NOMO-1 (cell line): ENCODE results near the gene UGT2A2.
"Not testable (repeated sequence)": the region's sequence is repeated elsewhere in the genome, so short reads cannot be mapped to it uniquely, and the experiment has no call there.

Experiments used
- DNase-seq, 2 experiments: peaks; one replicate each; lab custom pipeline; 2025; ENCODE audit not compliant: unreplicated experiment in 2 of 2; lab: John Stamatoyannopoulos, UW

Gene UGT2A2

GRCh38 chr4:69639542-69639941 lies at the start of gene UGT2A2:
TSS of gene UGT2A2 (minus strand) at chr4:69639642. CDS start at chr4:69639640, 2 bp downstream.
- DNase-seq: no peak

DNA sequence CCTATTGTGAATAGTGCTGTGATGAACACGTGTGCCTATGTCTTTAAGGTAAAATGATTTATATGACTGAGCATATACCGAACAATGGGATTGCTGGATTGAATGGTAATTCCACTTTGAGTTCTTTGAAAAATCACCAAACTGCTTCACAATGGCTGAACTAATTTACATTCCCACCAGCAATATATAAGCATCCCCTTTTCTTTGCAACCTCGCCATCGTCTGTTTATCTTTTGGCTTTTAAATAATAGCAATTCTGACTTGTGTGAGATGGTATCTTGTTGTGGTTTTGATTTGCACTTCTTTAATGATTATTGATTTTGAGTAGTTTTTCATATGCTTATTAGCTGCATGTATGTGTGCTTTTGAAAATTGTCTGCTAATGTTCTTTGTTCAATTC lies 45.4 kb upstream of the UGT2A2 start:
- no peak for DNase-seq

DNA sequence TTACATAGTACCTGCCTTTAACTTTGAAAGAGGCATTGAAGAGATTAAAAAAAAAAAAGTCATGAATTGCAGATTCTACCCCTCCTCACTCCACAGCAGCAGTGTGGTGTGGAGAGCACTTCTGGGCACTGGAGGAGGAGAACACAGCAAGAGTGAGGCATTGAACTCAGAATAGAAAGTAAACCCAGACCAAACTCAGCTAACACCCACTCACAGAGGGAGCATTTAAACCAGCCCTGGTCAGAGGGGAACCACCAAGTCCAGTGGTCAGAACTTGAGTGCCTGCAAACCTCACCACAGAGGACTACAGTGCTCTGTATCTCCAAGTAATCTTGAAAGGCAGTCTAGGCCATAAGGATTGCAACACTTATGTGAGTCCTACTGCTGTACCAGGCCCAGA lies 29.2 kb upstream of the UGT2A2 start:
- DNase-seq: no peak

- not testable (repeated sequence) for DNase-seq
Observed at GRCh38 chr4:69664009-69664408, 24.6 kb upstream of the UGT2A2 start.

DNA sequence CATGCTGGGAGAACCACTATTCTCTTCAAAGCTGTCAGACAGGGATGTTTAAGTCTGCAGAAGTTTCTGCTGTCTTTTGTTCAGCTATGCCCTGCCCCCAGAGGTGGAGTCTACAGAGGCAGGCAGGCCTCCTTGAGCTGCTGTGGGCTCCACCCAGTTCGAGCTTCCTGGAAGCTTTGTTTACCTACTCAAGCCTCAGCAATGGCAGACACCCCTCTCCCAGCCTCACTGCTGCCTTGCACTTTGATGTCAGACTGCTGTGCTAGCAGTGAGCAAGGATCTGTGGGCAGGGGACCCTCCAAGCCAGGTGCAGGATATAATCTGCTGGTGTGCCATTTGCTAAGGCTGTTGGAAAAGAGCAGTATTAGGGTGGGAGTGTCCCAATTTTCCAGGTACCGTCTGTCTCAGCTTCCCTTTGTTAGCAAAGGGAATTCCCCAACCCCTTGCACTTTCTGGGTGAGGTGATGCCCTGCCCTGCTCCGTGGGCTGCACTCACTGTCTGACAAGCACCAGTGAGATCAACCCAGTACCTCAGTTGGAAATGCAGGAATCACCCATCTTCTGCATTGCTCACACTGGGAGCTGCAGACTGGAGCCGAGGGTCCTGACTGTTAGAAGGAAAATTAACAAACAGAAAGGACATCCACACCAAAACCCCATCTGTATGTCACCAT lies 21.8 kb upstream of the UGT2A2 start:
- DNase-seq: not testable (repeated sequence)

- no peak for DNase-seq
Observed at GRCh38 chr4:69658133-69658532, 18.7 kb upstream of the UGT2A2 start.

- DNase-seq: no peak
Observed at GRCh38 chr4:69656653-69657158, 17.3 kb upstream of the UGT2A2 start.

- no peak for DNase-seq
Observed at GRCh38 chr4:69653147-69653546, 13.7 kb upstream of the UGT2A2 start, which contains the start of gene UGT2A1. TSS of gene UGT2A1 (minus strand) at chr4:69653247. CDS start at chr4:69647644, 5,603 bp downstream.

DNA sequence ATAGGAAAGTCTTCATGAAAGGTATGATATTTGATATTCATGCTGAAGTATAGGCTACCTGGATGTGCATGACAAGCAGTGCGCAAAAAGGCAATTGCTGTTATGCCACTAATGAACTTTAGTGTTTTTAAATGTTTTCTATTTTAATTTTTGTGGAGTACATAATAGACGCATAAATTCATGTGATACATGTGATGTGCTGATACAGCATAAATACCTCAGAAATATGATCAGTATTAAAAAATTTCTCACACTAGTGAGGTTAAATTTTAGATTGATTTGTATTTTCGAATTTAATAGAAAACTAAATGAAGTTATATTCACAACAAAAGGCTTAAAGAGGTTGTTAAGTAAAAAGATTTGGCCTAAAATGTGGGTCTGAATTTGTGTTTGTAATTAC lies 11.4 kb upstream of the UGT2A2 start:
- DNase-seq: no peak

DNA sequence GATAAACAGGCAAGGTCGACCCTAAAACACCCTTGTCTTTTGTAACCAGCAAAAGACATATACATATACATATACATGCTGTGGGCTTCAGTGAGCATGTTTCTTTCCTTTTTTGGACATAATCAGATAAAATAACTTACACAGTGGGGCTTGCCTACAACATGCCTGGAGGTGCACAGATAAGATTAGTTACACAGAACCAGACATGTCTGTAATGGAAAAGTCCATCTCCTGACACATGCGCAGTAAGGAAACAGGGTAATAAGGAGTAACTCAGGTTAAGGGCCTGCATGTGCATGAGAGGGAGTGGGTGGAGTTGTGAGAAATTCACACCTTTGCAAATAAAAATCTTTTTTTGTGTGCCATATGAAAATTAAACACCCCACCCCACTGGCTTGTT lies 10.2 kb upstream of the UGT2A2 start:
- DNase-seq: no peak

- no peak for DNase-seq
Observed at GRCh38 chr4:69649207-69649606, 9.8 kb upstream of the UGT2A2 start.

- DNase-seq: no peak
Observed at GRCh38 chr4:69642961-69643360, 3.5 kb upstream of the UGT2A2 start.

DNA sequence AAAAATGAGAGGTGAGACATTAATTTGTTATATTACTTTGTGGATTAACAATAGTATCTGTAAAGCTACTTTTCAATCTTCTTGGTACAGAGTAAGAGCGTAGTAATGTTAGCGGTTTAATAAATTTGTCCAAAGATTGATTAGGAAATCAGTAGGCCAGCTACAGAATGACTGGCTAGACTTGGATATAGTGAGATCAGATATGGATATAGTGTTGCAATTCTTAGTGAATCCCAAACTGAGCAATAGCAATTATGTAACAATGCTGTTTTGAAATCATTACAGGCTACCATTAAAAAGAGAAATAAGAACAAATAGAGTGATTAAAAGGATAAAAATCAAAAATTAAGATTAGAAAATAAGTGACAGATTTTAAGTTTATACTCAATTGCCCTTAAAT lies 847 bp upstream of the UGT2A2 start:
- DNase-seq: no peak

- DNase-seq: peak in 1 of 2 experiments; percentile 2
Observed at GRCh38 chr4:69617083-69617694, 22.3 kb downstream of the UGT2A2 start.

GRCh38 chr4:69610484-69610883 lies 29.0 kb downstream of the UGT2A2 start:
- no peak for DNase-seq

GRCh38 chr4:69601065-69601464 lies 38.4 kb downstream of the UGT2A2 start:
- DNase-seq: no peak

- DNase-seq: no peak
Observed at GRCh38 chr4:69600013-69600412, 39.4 kb downstream of the UGT2A2 start.

DNA sequence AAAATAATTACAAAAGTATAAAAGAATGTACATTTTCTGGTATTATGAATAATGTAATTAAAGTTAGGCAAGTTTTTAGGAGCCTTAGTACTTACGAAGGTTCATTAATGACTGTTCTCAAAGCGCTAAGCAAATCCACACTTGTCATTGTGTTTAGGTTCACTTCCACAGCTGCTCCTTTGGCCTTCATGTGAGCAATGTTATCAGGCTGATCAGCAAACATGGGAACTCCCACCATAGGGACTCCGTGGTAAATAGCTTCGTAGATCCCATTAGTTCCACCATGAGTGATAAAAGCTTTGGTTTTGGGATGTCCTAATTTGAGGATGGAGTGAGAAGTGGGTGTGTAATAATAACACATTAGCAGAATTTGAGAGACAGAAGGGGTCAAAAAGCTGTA lies 45.1 kb downstream of the UGT2A2 start:
- no peak for DNase-seq

- no peak for DNase-seq
Observed at GRCh38 chr4:69591364-69591763, 48.1 kb downstream of the UGT2A2 start.

GRCh38 chr4:69589884-69590283 lies 49.6 kb downstream of the UGT2A2 start:
- no peak for DNase-seq

GRCh38 chr4:69584135-69584534 lies 55.3 kb downstream of the UGT2A2 start:
- no peak for DNase-seq

- no peak for DNase-seq
Observed at GRCh38 chr4:69583543-69583942, 55.9 kb downstream of the UGT2A2 start.
